ENCODE results near the gene PEPD. TPM values are rescaled to one million over a fixed set of nuclear protein-coding genes. Genes with fewer than 3 reads are reported as not detected.
A peak's percentile ranks its signal among the peaks of the same experiment; 100 is the strongest.

Gene PEPD
- total and polyA plus RNA-seq, 7 experiments from 2014 or later = 21.9 to 126 (median 24.6) TPM

GRCh38 chr19:33376941-33377557, 144.5 kb downstream of the PEPD start:
- CTCF ChIA-PET = interaction anchor here (0.8 kb wide), 1 partner anchor 27 kb away, joined by 3 read pairs; no protein-coding TSS in a partner anchor
- Histone ChIP-seq H3K36me3 (ENCODE audit: control insufficient read depth in 2 of 3, insufficient read depth in 3 of 3, low read length in 3 of 3) (peaks cover 0 to 9% (median 8%) of the 10 kb centered on the region in 3 experiments), H3K27ac (ENCODE audit: low read depth, low read length) (no peak overlapping the region), H3K27me3 (ENCODE audit: control insufficient read depth in 2 of 2, insufficient read depth in 2 of 2, low read length in 2 of 2) (no peaks in the 10 kb centered on the region), H3K4me1 (ENCODE audit: control insufficient read depth in 2 of 2, insufficient read depth in 2 of 2, low read length in 2 of 2) (peaks cover 16 to 19% of the 10 kb centered on the region in 2 donors), H3K9me3 (ENCODE audit: control insufficient read depth in 2 of 3, low read length in 3 of 3) (no peaks in the 10 kb centered on the region), H3K4me3 (ENCODE audit: low read length) (no peak overlapping the region)
- peak overlapping the region in 1 of 10 donors; percentile 95 for H3K4me3 Mint-ChIP-seq
- H3K27ac Mint-ChIP-seq = peak overlapping the region in 5 of 9 donors; percentile 5 to 70 (median 36)
- H3K4me1 Mint-ChIP-seq = peaks cover 43 to 77% (median 66%) of the 10 kb centered on the region in 7 donors
- no peak for ATAC-seq
- POLR2A ChIA-PET = no interaction called here
- DNase-seq = no peak
- peaks cover 0 to 16% (median 6%) of the 10 kb centered on the region in 5 donors for H3K36me3 Mint-ChIP-seq
- H3K27me3 Mint-ChIP-seq = no peaks in the 10 kb centered on the region
- intact Hi-C loops (cut with micrococcal nuclease) = loop anchor here (10.0 kb wide), 3 partner anchors 292 to 1032 kb away; partner anchors contain the start of genes ANKRD27 (in 1 of the 2), GPATCH1 (in 1 of the 2), RGS9BP (in 1 of the 2) and ZNF507 (in 1 of the 2)
- H3K9me3 Mint-ChIP-seq = peaks cover 0 to 3% (median 0%) of the 10 kb centered on the region in 11 donors

- ChIA-PET CTCF (interaction anchor here (0.6 kb wide), 1 partner anchor 124 kb away, joined by 3 read pairs; no protein-coding TSS in a partner anchor), POLR2A (no interaction called here)
- ATAC-seq (no peak), DNase-seq (no peak)
- peaks cover 16 to 19% of the 10 kb centered on the region in 2 donors for H3K4me1 ChIP-seq (ENCODE audit: control insufficient read depth in 2 of 2, insufficient read depth in 2 of 2, low read length in 2 of 2)
- peaks cover 0 to 9% (median 8%) of the 10 kb centered on the region in 3 experiments for H3K36me3 ChIP-seq (ENCODE audit: control insufficient read depth in 2 of 3, insufficient read depth in 3 of 3, low read length in 3 of 3)
- no peaks in the 10 kb centered on the region for H3K9me3 ChIP-seq (ENCODE audit: control insufficient read depth in 2 of 3, low read length in 3 of 3)
- Mint-ChIP-seq H3K36me3 (peaks cover 0 to 16% (median 6%) of the 10 kb centered on the region in 5 donors), H3K9me3 (peaks cover 0 to 3% (median 0%) of the 10 kb centered on the region in 11 donors), H3K27me3 (no peaks in the 10 kb centered on the region), H3K4me3 (peak overlapping the region in 5 of 10 donors; percentile 20 to 95 (median 94)), H3K27ac (peak overlapping the region in 5 of 9 donors; percentile 10 to 80 (median 51)), H3K4me1 (peaks cover 41 to 71% (median 65%) of the 10 kb centered on the region in 7 donors)
- intact Hi-C loops (cut with micrococcal nuclease) = loop anchor here (10.0 kb wide), 3 partner anchors 292 to 1032 kb away; partner anchors contain the start of genes ANKRD27 (in 1 of the 2), GPATCH1 (in 1 of the 2), RGS9BP (in 1 of the 2) and ZNF507 (in 1 of the 2)
- no peak overlapping the region for H3K4me3 ChIP-seq (ENCODE audit: low read length)
- H3K27me3 ChIP-seq (ENCODE audit: control insufficient read depth in 2 of 2, insufficient read depth in 2 of 2, low read length in 2 of 2) = no peaks in the 10 kb centered on the region
- H3K27ac ChIP-seq (ENCODE audit: low read depth, low read length) = no peak overlapping the region
These were observed 145.2 kb downstream of the PEPD start for GRCh38 chr19:33376423-33376822.

- Histone ChIP-seq H3K9me3 (ENCODE audit: control insufficient read depth in 2 of 3, low read length in 3 of 3) (no peaks in the 10 kb centered on the region), H3K36me3 (ENCODE audit: control insufficient read depth in 2 of 3, insufficient read depth in 3 of 3, low read length in 3 of 3) (peaks cover 0 to 9% (median 8%) of the 10 kb centered on the region in 3 experiments), H3K4me1 (ENCODE audit: control insufficient read depth in 2 of 2, insufficient read depth in 2 of 2, low read length in 2 of 2) (peaks cover 16 to 19% of the 10 kb centered on the region in 2 donors), H3K27ac (ENCODE audit: low read depth, low read length) (no peak overlapping the region), H3K4me3 (ENCODE audit: low read length) (no peak overlapping the region), H3K27me3 (ENCODE audit: control insufficient read depth in 2 of 2, insufficient read depth in 2 of 2, low read length in 2 of 2) (no peaks in the 10 kb centered on the region)
- H3K4me1 Mint-ChIP-seq = peaks cover 37 to 66% (median 60%) of the 10 kb centered on the region in 7 donors
- peak overlapping the region in 9 of 10 donors; percentile 17 to 95 (median 93) for H3K4me3 Mint-ChIP-seq
- H3K36me3 Mint-ChIP-seq = peaks cover 0 to 16% (median 6%) of the 10 kb centered on the region in 5 donors
- peaks cover 0 to 3% (median 0%) of the 10 kb centered on the region in 11 donors for H3K9me3 Mint-ChIP-seq
- ChIA-PET POLR2A (interaction anchor here (2.9 kb wide), 1 partner anchor 199 kb away, joined by 24 read pairs; no protein-coding TSS in a partner anchor), CTCF (no interaction called here)
- intact Hi-C loops (cut with micrococcal nuclease) = loop anchor here (10.0 kb wide), 3 partner anchors 291 to 1031 kb away; partner anchors contain the start of genes ANKRD27 (in 1 of the 2), GPATCH1 (in 1 of the 2), RGS9BP (in 1 of the 2) and ZNF507 (in 1 of the 2)
- H3K27me3 Mint-ChIP-seq = no peaks in the 10 kb centered on the region
- DNase-seq (no peak), ATAC-seq (no peak)
- peak overlapping the region in 7 of 9 donors; percentile 9 to 83 (median 63) for H3K27ac Mint-ChIP-seq
These were observed 145.8 kb downstream of the PEPD start for GRCh38 chr19:33375837-33376159.

- peak overlapping the region; percentile 77 to 95 (median 92) for H3K4me3 Mint-ChIP-seq
- CTCF ChIA-PET = interaction anchor here (1.1 kb wide), 1 partner anchor 9 kb away, joined by 3 read pairs; no protein-coding TSS in a partner anchor
- H3K27me3 Mint-ChIP-seq = no peaks in the 10 kb centered on the region
- Histone ChIP-seq H3K27me3 (ENCODE audit: control insufficient read depth in 2 of 2, insufficient read depth in 2 of 2, low read length in 2 of 2) (no peaks in the 10 kb centered on the region), H3K27ac (ENCODE audit: low read depth, low read length) (peak overlapping the region; percentile 98), H3K9me3 (ENCODE audit: control insufficient read depth in 2 of 3, low read length in 3 of 3) (no peaks in the 10 kb centered on the region), H3K4me3 (ENCODE audit: low read length) (peak overlapping the region; percentile 7), H3K36me3 (ENCODE audit: control insufficient read depth in 2 of 3, insufficient read depth in 3 of 3, low read length in 3 of 3) (peaks cover 0 to 9% (median 8%) of the 10 kb centered on the region in 3 experiments), H3K4me1 (ENCODE audit: control insufficient read depth in 2 of 2, insufficient read depth in 2 of 2, low read length in 2 of 2) (peaks cover 16 to 19% of the 10 kb centered on the region in 2 donors)
- peaks cover 36 to 65% (median 58%) of the 10 kb centered on the region in 7 donors for H3K4me1 Mint-ChIP-seq
- intact Hi-C loops (cut with micrococcal nuclease) = loop anchor here (10.0 kb wide), 3 partner anchors 290 to 1030 kb away; partner anchors contain the start of genes ANKRD27 (in 1 of the 2), GPATCH1 (in 1 of the 2), RGS9BP (in 1 of the 2) and ZNF507 (in 1 of the 2)
- DNase-seq (no peak), ATAC-seq (no peak)
- H3K27ac Mint-ChIP-seq = peak overlapping the region in 8 of 9 donors; percentile 9 to 83 (median 66)
- H3K9me3 Mint-ChIP-seq = peaks cover 0 to 3% (median 0%) of the 10 kb centered on the region in 11 donors
- peaks cover 0 to 16% (median 6%) of the 10 kb centered on the region in 5 donors for H3K36me3 Mint-ChIP-seq
- POLR2A ChIA-PET = interaction anchor here (1.0 to 2.9 kb wide), 3 partner anchors 11 to 199 kb away, joined by 3 to 24 read pairs (median 3); no protein-coding TSS in a partner anchor
These were observed 146.3 kb downstream of the PEPD start for GRCh38 chr19:33375156-33375836.

GRCh38 chr19:33374236-33374714, 147.3 kb downstream of the PEPD start:
- peaks cover 16 to 19% of the 10 kb centered on the region in 2 donors for H3K4me1 ChIP-seq (ENCODE audit: control insufficient read depth in 2 of 2, insufficient read depth in 2 of 2, low read length in 2 of 2)

More at GRCh38 chr19:33374236-33374714, 147.3 kb downstream of the PEPD start:
- no peaks in the 10 kb centered on the region for H3K27me3 ChIP-seq (ENCODE audit: control insufficient read depth in 2 of 2, insufficient read depth in 2 of 2, low read length in 2 of 2)
- H3K27ac ChIP-seq (ENCODE audit: low read depth, low read length) = peak overlapping the region; percentile 98
- DNase-seq (peak in 2 of 9 donors; percentile 4 to 7), ATAC-seq (no peak)
- H3K9me3 Mint-ChIP-seq = peaks cover 0 to 3% (median 0%) of the 10 kb centered on the region in 11 donors
- POLR2A ChIA-PET = interaction anchor here (0.6 to 2.9 kb wide), 7 partner anchors 8 to 242 kb away, joined by 3 to 24 read pairs (median 3); no protein-coding TSS in a partner anchor
- no peaks in the 10 kb centered on the region for H3K27me3 Mint-ChIP-seq
- peak overlapping the region; percentile 54 for H3K4me3 ChIP-seq (ENCODE audit: low read length)
- intact Hi-C loops (cut with micrococcal nuclease) = loop anchor here (1.0 to 10.0 kb wide), 7 partner anchors 147 to 1303 kb away; partner anchors contain the start of genes PEPD (in 2 of the 2), ANKRD27 (in 1 of the 2), GPATCH1 (in 1 of the 2) and RGS9BP (in 1 of the 2)
- peaks cover 0 to 7% (median 5%) of the 10 kb centered on the region in 5 donors for H3K36me3 Mint-ChIP-seq
- peak overlapping the region; percentile 53 to 97 (median 74) for H3K27ac Mint-ChIP-seq
- H3K36me3 ChIP-seq (ENCODE audit: control insufficient read depth in 2 of 3, insufficient read depth in 3 of 3, low read length in 3 of 3) = peaks cover 0 to 3% (median 2%) of the 10 kb centered on the region in 3 experiments
- H3K9me3 ChIP-seq (ENCODE audit: control insufficient read depth in 2 of 3, low read length in 3 of 3) = no peaks in the 10 kb centered on the region
- H3K4me3 Mint-ChIP-seq = peak overlapping the region; percentile 85 to 95 (median 92)
- CTCF ChIA-PET = interaction anchor here (0.7 to 1.1 kb wide), 3 partner anchors 10 to 214 kb away, joined by 3 read pairs; no protein-coding TSS in a partner anchor
- H3K4me1 Mint-ChIP-seq = peaks cover 36 to 56% (median 52%) of the 10 kb centered on the region in 7 donors

Measured in naive thymus-derived CD4-positive, alpha-beta T cell (primary cell).